Measurements from ENCODE around the gene NPFFR1.

NPFFR1 gene

GRCh38 chr10:70284542-70285475, 1.0 kb upstream of the NPFFR1 start:
- no peak for TF ChIP-seq CTCF (IDR thresholded peaks at IDR 0.05; ENCODE audit: control insufficient read depth, insufficient read depth, low read depth, low read length, missing control alignments)
- no peak for DNase-seq (ENCODE audit: low read depth)
- H3K4me3 ChIP-seq (ENCODE audit: control insufficient read depth, low read depth, low read length) = no peak overlapping the region

- H3K4me3 ChIP-seq (ENCODE audit: control insufficient read depth, low read depth, low read length) = no peak overlapping the region
These were observed 746 bp downstream of the NPFFR1 start for GRCh38 chr10:70283071-70283444.

GRCh38 chr10:70281609-70282008, 2.2 kb downstream of the NPFFR1 start:
- DNase-seq (ENCODE audit: low read depth) = no peak
- H3K4me3 ChIP-seq (ENCODE audit: control insufficient read depth, low read depth, low read length) = no peak overlapping the region
- TF ChIP-seq CTCF (IDR thresholded peaks at IDR 0.05; ENCODE audit: control insufficient read depth, insufficient read depth, low read depth, low read length, missing control alignments) = no peak

More at GRCh38 chr10:70283071-70283444, 746 bp downstream of the NPFFR1 start:
- no peak for DNase-seq (ENCODE audit: low read depth)
- TF ChIP-seq CTCF (IDR thresholded peaks at IDR 0.05; ENCODE audit: control insufficient read depth, insufficient read depth, low read depth, low read length, missing control alignments) = no peak

GRCh38 chr10:70280099-70280498, 3.7 kb downstream of the NPFFR1 start:
- DNase-seq (ENCODE audit: low read depth) = no peak
- no peak for TF ChIP-seq CTCF (IDR thresholded peaks at IDR 0.05; ENCODE audit: control insufficient read depth, insufficient read depth, low read depth, low read length, missing control alignments)
- H3K4me3 ChIP-seq (ENCODE audit: control insufficient read depth, low read depth, low read length) = no peak overlapping the region

- no peak for TF ChIP-seq CTCF (IDR thresholded peaks at IDR 0.05; ENCODE audit: control insufficient read depth, insufficient read depth, low read depth, low read length, missing control alignments)
- no peak overlapping the region for H3K4me3 ChIP-seq (ENCODE audit: control insufficient read depth, low read depth, low read length)
- DNase-seq (ENCODE audit: low read depth) = no peak
These were observed 6.3 kb downstream of the NPFFR1 start for GRCh38 chr10:70277396-70278030.

GRCh38 chr10:70274643-70275042, 9.2 kb downstream of the NPFFR1 start:
- no peak overlapping the region for H3K4me3 ChIP-seq (ENCODE audit: control insufficient read depth, low read depth, low read length)
- peak; percentile 11 for TF ChIP-seq CTCF (IDR thresholded peaks at IDR 0.05; ENCODE audit: control insufficient read depth, insufficient read depth, low read depth, low read length, missing control alignments)
- DNase-seq (ENCODE audit: low read depth) = peak; percentile 82
